ENCODE data around the gene PKMYT1. TPM values are rescaled to one million over a fixed set of nuclear protein-coding genes. Genes with fewer than 3 reads are reported as not detected.

Gene PKMYT1
- total RNA-seq, 2 donors from 2014 or later = 4.4 to 12.6 TPM

DNA sequence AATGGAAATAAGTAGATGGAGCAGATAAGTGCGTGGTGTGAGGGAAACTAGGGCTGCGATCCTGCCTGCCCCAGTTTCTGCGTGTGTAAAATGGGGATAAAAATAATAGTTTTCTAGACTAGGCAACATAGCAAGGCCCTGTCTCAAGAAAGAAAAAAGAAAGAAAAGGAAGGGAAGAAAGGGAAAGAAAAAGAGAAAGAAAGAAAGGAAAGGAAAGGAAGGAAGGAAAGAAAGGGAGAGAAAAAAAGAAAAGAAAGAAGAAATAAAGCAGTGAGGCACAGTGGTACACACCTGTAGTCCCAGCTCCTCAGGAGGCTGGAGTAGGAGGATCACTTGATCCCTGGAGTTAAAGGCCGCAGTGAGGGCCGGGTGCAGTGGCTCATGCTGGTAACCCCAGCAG is 2.2 kb upstream of the PKMYT1 start:
- no peak for ATAC-seq
- intact Hi-C loops (cut with DNase I, micrococcal nuclease) = no loop called here
- DNase-seq = no peak

DNA sequence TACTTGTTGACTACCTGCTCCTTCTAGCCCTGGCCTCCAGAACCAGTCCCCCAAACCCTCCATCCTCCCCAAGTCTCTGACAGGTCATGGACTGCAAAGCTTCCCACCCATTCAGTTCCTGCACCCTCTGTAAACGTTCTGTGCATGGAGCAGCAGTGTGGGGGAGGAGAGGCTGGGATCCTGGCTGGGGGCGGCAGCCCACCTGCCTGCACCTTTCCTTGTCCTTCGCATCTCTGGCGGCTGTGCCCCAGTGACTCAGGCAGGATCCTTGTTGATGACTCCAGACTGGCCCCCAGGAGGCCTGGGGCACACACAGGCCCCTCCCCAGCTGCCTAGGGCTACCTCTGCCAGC is 1.6 kb upstream of the PKMYT1 start:
- DNase-seq (no peak), ATAC-seq (no peak)
- intact Hi-C loops (cut with DNase I, micrococcal nuclease) = no loop called here

DNA sequence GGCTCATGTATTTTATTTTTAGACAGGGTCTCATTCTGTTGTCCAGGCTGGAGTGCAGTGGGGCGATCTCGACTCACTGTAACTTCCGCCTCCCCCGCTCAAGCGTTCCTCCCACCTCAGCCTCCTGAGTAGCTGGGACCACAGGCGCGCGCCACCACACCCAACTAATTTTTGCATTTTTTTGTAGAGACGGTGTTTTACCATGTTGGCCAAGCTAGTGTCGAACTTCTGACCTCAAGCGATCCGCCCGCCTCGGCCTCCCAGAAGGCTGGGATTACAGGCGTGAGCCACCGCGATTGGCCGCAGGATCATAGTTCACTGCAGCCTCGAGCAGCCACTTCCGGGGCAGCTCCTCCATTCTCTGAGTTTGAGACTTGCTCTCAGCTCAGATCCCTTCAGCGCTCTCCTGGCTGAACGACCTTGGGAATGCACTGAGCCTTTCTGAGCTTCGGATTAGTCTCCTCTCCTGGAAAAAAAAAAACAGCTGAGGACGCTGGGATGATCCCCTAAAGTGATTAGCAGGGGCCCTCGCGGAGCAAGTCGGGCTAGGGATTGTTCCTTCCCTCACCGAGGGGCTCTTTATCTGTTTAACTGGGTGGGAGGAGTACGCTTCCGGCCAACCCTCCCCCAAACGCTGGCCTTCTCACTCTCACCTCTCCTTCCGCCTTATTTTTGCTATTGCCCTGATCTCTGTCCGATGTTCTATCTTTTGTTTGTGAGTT is 1.1 kb upstream of the PKMYT1 start:
- DNase-seq (no peak), ATAC-seq (no peak)
- intact Hi-C loops (cut with DNase I, micrococcal nuclease) = no loop called here

DNA sequence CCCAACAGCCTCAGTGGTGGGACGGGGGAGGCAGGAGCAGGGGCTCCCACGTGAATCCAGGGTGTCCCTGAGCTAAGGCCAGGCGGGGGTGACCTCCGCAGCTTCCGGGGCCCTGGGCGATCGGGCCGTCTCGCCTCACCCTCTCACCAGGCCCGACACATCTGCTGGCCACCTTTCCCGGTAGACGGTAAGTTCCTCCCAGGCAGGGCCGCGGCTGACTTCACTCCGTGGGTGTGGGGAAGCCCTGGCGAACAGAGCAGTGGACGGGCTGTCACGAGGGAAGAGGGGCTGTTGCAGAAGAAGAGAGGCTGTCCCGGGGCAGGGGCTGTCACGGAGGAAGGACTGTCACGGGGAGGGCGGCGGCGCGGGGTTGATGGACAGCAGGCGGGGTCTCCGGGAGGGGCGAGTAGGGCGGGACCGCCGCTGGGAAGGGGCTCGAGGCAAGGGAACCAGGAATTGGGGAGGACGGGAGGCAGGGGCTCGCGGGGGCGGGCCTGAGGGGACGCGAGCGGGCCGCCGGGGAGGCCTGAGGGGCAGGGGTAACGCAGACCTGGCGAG is 498 bp downstream of the PKMYT1 start:
- ATAC-seq = no peak
- DNase-seq = peak in 1 of 2 donors; percentile 35
- intact Hi-C loops (cut with DNase I, micrococcal nuclease) = no loop called here

DNA sequence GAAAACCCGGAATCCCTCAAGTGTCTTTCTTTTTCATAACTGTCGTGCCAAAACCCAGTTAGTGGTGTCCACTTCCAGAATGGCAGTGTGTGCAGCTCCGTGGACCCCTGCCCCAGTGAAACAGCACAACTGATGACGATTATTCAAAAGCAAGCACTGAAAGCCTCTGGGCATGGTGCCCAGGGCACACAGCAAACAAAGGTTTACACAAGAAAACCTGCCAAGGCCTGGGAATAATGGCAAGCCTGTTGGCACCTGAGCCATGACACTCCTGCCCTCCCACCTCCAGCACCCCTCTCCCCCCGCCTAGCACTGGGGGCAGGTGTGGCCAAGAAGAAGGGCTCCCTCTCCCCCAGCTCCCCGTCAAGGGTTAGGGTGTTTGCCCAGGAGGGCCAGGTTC is 2.8 kb downstream of the PKMYT1 start:
- intact Hi-C loops (cut with DNase I, micrococcal nuclease) = no loop called here
- DNase-seq (peak; percentile 64 to 65), ATAC-seq (peak; percentile 47)

DNA sequence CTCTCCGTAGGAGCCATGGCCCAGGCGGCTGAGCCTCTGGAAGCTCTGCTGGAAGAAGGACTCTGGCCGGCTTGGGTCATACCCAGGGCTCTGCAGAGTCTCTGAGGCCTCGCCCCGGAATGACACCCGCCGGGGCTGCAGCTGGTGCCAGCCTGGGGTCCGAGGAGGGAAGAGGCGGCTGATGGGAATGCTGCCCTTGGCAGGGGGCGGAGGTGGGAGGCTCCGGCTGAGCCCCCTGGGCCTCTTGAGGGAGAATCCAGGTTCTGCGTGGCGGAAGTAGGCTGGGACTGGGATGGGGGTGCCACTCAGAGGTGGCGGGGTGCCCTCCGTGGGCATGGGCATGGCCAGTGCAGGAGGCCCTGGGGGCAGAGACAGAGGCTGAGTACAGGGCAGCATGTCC is 3.6 kb downstream of the PKMYT1 start:
- intact Hi-C loops (cut with DNase I, micrococcal nuclease) = no loop called here
- ATAC-seq (no peak), DNase-seq (no peak)

DNA sequence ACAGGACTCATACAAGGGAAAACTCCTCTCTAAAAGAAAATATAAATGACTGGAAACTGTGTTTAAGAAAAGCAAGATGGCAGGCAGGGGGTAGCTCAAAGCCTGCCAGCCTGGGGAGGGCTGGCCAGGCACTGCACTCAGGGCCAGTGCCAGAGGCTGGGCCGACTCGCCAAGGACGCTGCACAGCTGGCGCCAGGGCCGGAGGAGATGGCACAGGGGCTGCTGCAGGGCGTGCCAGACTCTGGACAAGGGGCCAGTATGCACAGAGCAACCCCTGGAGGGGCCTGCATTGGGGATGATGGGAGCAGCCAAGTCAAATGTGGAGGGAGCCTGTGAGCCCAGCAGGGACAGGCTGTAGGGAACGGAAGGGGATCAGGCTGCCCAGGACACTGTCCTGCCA is 4.0 kb downstream of the PKMYT1 start:
- DNase-seq (no peak), ATAC-seq (no peak)
- intact Hi-C loops (cut with DNase I, micrococcal nuclease) = no loop called here

DNA sequence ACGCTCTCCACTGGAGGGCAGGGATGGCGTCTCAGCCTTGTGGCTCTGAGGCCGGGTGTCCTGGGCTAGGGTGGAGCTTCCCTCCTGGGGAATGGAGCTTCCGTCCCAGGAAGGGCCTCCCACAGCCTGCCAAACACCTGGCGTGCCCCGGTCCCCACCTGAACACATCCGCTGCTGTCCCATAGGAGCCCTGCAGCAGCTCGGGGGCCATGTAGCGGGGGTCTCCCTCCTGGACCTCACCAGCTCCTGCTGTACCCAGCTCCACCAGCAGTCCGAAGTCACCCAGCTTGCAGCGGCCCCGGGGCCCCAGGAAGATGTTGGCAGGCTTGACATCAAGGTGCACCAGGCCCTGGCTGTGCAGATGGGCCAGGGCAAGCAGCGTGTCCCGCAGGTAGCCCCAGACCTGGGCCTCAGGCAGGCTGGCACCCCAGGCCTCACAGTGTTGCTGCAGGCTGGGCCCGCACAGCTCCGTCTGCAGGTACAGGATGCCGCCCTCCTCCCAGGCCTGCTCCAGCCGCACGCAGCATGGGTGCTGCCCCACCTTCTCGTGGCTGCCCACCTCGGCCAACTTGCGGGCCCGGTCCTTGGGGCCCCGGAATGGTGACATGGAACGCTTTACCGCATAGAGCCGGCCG is 5.0 kb downstream of the PKMYT1 start:
- no peak for DNase-seq
- no peak for ATAC-seq
- intact Hi-C loops (cut with DNase I, micrococcal nuclease) = no loop called here

DNA sequence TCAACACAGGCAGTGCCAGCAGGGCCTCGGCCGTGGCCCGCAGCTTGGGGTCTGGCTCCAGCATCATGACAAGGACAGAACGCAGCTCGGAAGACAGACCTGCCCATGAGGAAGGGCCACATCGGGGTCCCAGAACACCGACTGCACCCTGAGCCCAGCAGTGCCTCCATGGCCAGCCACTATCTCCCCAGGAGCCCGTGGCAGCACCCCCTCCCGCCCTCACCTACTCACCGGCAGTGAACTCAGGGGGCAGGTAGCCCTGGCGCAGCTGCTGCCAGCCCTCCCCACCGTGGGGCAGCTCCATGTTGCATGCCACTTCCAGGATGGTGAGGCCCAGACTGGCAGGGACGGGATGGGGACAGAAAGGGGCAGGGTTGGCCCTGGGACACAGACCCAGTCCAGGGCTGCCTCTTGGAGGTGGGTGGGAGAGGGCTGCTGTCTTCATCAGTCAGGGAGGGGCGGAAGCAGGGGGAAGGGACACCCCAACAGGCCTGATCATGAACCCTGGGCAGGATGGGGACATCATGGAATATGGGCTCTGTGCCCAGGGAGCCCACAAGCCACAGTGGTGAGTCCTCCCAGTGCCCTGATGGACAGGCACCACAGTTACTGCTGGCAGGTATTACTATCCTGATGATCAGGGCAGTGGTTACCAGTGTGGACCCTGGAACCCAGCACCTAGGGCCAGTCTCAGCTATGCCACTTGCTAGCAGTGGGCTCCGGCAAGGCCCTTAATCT is 5.8 kb downstream of the PKMYT1 start:
- ATAC-seq (no peak), DNase-seq (no peak)
- intact Hi-C loops (cut with DNase I, micrococcal nuclease) = no loop called here

DNA sequence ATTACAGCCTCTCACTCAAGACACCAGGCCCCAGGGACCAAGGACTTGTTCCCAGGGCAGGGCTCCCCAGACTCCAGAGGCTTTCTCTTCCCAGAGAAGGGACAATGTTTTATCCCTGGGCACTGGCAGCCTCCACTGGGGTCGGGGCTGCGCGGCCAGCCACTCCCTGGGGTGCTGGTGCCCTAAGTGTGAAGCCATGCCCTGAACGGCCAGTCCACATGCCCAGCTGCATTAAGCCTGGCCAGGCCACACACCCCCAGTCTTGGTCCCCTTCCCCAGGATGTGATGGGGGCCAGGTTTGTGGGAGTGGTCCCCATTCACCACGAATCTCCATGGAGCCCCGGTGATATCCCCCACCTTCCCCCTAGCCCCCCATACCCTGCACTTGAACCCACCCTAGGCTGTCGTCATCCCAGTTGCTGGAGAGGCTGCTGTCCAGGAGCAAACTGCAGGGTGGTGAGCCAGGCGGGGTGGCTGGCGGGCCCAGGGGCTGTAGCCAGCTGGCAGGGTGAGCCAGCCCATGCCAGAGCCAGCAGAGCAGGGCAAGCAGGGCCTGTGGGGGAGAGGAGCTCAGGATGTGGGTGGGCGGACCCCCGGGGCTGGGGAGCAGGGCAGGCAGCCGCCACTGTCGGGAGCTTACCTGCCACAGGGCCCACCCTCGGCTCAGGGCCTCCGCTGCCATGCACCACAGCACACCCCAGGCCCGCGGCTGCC is 6.5 kb downstream of the PKMYT1 start:
- ATAC-seq (no peak), DNase-seq (no peak)
- intact Hi-C loops (cut with DNase I, micrococcal nuclease) = no loop called here

DNA sequence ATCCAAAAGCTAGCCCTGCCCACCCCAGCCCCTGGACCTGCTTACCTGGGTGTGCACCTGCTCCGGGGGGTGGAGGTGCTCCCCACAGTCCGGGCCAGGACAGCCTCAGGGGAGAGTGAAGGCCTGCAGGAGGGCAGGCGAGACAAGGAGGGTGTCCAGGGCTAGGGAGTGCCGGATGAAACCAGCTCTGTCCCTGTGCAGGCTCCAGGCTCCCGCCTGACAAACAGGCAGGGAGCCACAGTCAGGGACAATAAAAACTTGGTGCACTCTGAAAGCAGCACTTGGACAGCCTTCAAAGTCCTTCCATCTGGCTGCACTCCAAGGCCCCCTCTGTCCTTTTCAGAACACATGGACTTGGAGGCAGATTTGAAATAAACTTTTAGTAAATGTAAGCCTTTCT is 7.2 kb downstream of the PKMYT1 start:
- no peak for ATAC-seq
- intact Hi-C loops (cut with DNase I, micrococcal nuclease) = no loop called here
- no peak for DNase-seq

DNA sequence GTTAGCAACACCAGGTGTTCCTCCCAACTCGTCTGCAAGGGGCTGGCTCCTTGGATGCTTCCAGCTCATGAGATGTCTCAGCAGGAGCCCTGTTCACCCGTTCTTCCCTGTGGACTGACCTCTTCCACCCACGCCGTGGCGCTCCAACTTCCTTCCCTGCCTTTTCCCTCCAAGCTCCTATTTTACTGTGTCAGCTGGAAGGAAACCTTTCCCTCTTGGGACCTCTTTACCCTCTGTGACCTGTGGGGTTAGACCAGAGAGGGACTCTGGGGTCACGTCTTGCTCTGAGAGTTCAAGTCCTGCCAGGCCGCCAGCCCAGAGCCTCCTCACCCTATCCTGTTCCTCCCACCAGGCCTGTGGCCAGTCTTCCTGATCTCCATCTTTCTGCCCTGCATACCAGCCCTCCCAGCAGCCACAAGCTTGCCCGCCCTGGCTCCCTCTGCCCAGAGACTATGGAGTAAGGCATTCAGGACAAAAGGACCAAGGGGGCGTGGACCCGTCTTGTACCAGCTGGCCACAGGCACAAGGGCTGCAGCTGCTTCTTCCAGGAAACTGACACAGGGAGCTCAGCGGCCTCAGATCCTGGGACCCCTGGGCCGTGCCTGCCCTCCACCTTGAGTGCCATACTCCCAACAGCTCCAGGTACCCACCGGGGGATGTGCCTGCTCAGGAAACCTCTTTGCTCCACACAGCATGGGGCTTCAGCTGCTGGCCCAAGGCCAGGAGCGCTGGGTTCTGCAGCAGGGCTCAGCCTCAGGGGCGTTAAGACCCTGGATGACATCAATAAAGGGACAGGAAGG is 8.1 kb downstream of the PKMYT1 start:
- DNase-seq = no peak
- intact Hi-C loops (cut with DNase I, micrococcal nuclease) = no loop called here
- no peak for ATAC-seq

DNA sequence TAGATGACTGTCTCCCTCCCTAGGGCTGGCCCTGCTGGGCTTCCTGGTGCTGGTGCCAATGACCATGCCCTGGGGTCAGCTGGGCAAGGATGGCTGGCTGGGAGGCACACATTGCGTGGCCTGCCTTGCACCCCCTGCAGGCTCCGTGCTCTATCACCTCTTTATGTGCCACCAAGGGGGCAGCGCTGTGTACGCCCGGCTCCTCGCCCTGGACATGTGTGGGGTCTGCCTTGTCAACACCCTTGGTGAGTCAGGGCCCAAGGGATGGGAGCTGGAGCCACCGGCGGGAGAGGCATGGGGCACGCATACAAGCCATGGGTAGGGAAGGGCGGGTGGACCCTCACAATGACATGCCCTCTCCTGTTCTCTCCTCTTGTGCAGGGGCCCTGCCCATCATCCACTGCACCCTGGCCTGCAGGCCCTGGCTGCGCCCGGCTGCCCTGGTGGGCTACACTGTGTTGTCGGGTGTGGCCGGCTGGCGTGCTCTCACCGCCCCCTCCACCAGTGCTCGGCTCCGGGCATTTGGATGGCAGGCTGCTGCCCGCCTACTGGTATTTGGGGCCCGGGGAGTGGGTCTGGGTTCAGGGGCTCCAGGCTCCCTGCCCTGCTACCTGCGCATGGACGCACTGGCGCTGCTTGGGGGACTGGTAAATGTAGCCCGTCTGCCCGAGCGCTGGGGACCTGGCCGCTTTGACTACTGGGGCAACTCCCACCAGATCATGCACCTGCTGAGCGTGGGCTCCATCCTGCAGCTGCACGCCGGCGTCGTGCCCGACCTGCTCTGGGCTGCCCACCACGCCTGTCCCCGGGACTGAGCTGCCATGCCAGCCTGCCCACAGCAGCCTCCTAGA is 8.9 kb downstream of the PKMYT1 start:
- ATAC-seq (no peak), DNase-seq (no peak)
- intact Hi-C loops (cut with DNase I, micrococcal nuclease) = no loop called here

DNA sequence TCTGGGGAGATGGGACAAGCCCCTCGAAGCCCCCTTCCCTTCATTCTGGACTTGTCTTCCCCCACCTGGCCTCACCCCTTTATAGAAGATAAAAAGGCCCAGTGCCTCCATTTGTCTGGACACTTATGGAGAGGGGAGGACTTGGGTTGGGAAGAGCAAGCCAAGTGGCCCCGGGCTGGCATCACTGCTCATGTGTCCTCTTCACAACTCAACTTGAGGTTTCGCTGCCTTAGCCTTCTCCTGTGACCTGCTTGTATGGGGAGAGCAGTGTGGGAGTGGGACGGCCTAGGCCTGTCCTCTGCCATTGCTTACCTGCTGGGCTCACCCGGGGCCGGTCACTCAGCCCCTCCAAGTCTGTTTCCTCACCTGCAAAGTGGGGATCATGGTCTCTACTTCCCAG is 9.7 kb downstream of the PKMYT1 start:
- ATAC-seq = no peak
- no peak for DNase-seq
- intact Hi-C loops (cut with DNase I, micrococcal nuclease) = no loop called here

DNA sequence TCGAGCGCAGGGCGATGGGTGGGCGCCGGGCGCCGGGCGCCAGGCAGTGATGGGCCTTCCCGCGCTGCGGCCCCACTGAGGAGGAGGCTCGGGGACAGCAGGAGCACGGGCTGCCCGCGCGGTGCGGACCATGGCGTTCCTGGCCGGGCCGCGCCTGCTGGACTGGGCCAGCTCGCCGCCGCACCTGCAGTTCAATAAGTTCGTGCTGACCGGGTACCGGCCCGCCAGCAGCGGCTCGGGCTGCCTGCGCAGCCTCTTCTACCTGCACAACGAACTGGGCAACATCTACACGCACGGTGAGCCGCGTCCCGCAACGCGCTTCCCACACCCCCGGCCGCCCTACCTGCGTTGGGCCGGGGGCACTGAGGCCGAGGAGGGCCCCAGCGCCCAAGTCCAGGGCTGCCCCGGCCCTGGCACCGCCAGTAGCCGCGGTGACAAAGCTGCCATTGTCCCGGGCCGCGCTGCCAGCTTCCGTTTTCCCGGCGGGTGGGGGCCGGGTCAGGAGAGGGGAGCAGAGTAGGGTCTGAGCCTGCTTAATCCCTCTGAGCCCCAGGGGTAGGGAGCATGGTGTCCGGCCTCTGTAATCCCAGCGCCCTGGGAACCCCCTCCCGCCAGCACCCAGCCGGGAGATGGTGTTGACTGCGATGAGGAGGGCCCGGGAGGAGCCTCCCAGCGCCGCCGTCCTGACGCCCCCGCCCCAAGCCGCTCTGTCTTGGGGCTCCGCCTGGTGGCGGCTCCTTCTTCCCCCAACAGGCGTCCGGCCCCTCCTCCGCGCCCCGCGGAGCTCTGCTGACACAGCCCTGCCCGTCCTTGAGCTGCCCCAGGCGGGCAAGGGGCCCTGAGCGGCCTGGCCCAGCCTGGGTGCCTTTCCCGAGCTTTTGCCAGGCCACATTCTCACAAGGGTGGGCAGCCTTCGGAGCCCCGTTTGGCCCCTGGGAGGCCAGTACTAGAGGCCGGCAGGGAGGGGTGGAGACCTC is 10.4 kb downstream of the PKMYT1 start:
- intact Hi-C loops (cut with DNase I, micrococcal nuclease) = no loop called here
- ATAC-seq = peak; percentile 38
- DNase-seq = peak; percentile 73 to 81

DNA sequence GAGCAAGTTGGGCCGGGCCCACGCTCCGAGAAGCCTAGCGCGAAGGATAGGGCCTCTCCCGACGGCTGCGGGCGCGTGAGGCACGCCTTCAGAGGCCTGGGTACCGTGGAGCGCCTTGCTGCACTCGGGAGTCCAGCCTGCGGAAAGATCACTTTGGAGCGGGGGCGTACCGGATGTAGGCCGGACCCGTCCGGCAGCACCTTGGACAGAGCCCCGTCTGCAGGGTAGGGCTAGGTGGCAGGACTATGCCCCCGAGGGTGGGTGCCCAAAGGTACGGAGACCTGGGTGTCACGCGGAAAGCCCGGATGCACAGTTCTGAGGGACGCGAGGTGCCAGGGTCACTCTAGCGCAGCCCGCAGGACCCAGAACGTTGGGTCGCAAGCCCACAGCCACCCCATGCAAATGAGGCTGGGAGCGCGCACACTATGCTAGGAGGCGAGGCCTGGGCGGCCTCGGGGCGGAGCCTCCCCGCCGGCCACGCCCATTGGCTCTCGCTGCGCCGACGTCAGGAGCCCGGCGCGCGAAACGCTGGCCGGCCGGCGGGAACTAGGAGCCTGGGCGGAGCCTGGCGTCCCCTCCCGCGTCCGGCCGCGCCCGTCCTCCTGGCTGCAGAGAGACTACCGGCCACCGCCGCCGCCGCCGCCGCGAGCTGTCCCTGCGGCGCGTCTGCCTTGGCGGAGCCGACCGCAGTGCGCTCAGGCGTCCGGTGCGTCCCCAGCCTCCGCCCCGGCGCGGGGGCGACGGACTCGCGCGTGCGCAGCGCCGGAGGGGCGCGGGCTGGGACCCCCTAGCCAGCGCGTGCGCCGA is 11.3 kb downstream of the PKMYT1 start, which contains the start of gene PAQR4:
Gene PAQR4 (plus strand): TSS at position 611 of the 807 bp plus-strand sequence. CDS start 327 bp downstream, outside the sequence.
- intact Hi-C loops (cut with DNase I, micrococcal nuclease) = no loop called here
- DNase-seq (peak; percentile 85 to 88), ATAC-seq (peak; percentile 78)
